Skeletal muscle cell (primary cell): ENCODE data around the gene GDPD2.
A peak's percentile ranks its signal among the peaks of the same experiment; 100 is the strongest.
"Not testable (repeated sequence)": the region's sequence is repeated elsewhere in the genome, so short reads cannot be mapped to it uniquely, and the experiment has no call there.

Experiments used
- DNase-seq: peaks from one replicate; pipeline ENCODE4 v3.0.0-alpha.2; 2010; ENCODE audit warnings: low read depth
- H3K4me3 ChIP-seq: 2 replicates; pipeline ENCODE4 v1.5.1; 2011; ENCODE audit warnings: low read depth, mild to moderate bottlenecking, control low read depth, low read length, moderate library complexity

GDPD2 gene

GRCh38 chrX:70422851-70423341 lies at the start of gene GDPD2:
TSS of gene GDPD2 (plus strand) at chrX:70423314. CDS start at chrX:70424985, 1,671 bp downstream.
- DNase-seq, result no peak
- no peak within 1 kb of the TSS for H3K4me3 ChIP-seq

- no peak overlapping the region for H3K4me3 ChIP-seq
- DNase-seq, result no peak
These were observed 36.9 kb upstream of the GDPD2 start for GRCh38 chrX:70386235-70386634.

GRCh38 chrX:70398899-70399298 lies 24.2 kb upstream of the GDPD2 start:
- no peak overlapping the region for H3K4me3 ChIP-seq
- DNase-seq, result peak; percentile 20

- DNase-seq, H3K4me3 ChIP-seq: not testable (repeated sequence)
These were observed 22.9 kb upstream of the GDPD2 start for GRCh38 chrX:70400181-70400580.

GRCh38 chrX:70402721-70403120 lies 20.4 kb upstream of the GDPD2 start:
- H3K4me3 ChIP-seq, result no peak overlapping the region
- DNase-seq, result no peak

- no peak overlapping the region for H3K4me3 ChIP-seq
- DNase-seq, result no peak
These were observed 18.1 kb upstream of the GDPD2 start for GRCh38 chrX:70405003-70405402.

GRCh38 chrX:70410921-70411320 lies 12.2 kb upstream of the GDPD2 start:
- H3K4me3 ChIP-seq, result no peak overlapping the region
- DNase-seq, result no peak

GRCh38 chrX:70411475-70411874 lies 11.6 kb upstream of the GDPD2 start:
- DNase-seq, result no peak
- no peak overlapping the region for H3K4me3 ChIP-seq

- no peak for DNase-seq
- H3K4me3 ChIP-seq, result no peak overlapping the region
These were observed 1.5 kb upstream of the GDPD2 start for GRCh38 chrX:70421618-70422017.

- no peak for DNase-seq
- H3K4me3 ChIP-seq, result no peak overlapping the region
These were observed 992 bp downstream of the GDPD2 start for GRCh38 chrX:70423936-70424675.

GRCh38 chrX:70424801-70425200 lies 1.7 kb downstream of the GDPD2 start:
- DNase-seq, result no peak
- H3K4me3 ChIP-seq, result no peak overlapping the region

GRCh38 chrX:70426286-70427278 lies 3.5 kb downstream of the GDPD2 start:
- no peak overlapping the region for H3K4me3 ChIP-seq
- no peak for DNase-seq

GRCh38 chrX:70427365-70427764 lies 4.3 kb downstream of the GDPD2 start:
- no peak for DNase-seq
- no peak overlapping the region for H3K4me3 ChIP-seq

- no peak for DNase-seq
- H3K4me3 ChIP-seq, result no peak overlapping the region
These were observed 6.6 kb downstream of the GDPD2 start for GRCh38 chrX:70429759-70430158.

GRCh38 chrX:70432936-70433847 lies 10.1 kb downstream of the GDPD2 start:
- DNase-seq, result no peak
- peak overlapping the region; percentile 73 for H3K4me3 ChIP-seq

- peak overlapping the region; percentile 73 for H3K4me3 ChIP-seq
- no peak for DNase-seq
These were observed 10.8 kb downstream of the GDPD2 start for GRCh38 chrX:70433848-70434351.

- peak overlapping the region; percentile 73 for H3K4me3 ChIP-seq
- peak; percentile 36 for DNase-seq
These were observed 11.3 kb downstream of the GDPD2 start for GRCh38 chrX:70434352-70434866.

GRCh38 chrX:70434914-70435586 lies 11.9 kb downstream of the GDPD2 start:
- peak overlapping the region; percentile 73 for H3K4me3 ChIP-seq
- DNase-seq, result no peak
